Endothelial cell of umbilical vein (primary cell): ENCODE measurements around the gene MAN2A1.

ENCODE experiments used
- CTCF ChIP-seq, 2 donors: IDR thresholded peaks; 1 replicate in 1 of 2; 2 replicates in 1 of 2; pipeline ENCODE4 v1.5.1; 2011; ENCODE audit warnings: low read length in 2 of 2, mild to moderate bottlenecking in 2 of 2, moderate library complexity in 2 of 2, control low read depth in 1 of 2, inconsistent platforms in 1 of 2, low read depth in 1 of 2; ENCODE audit not compliant: insufficient read depth in 1 of 2; ENCODE audit errors: extremely low read depth in 1 of 2
- EZH2 ChIP-seq: IDR thresholded peaks from 2 replicates; pipeline ENCODE4 v1.6.1; 2012; ENCODE audit warnings: borderline replicate concordance, low read depth, mild to moderate bottlenecking, moderate library complexity, low read length, inconsistent platforms; ENCODE audit not compliant: severe bottlenecking
- FOS ChIP-seq: IDR thresholded peaks from 2 replicates; pipeline ENCODE4 v1.6.1; 2011; ENCODE audit warnings: mild to moderate bottlenecking, low read length, moderate library complexity, borderline replicate concordance; ENCODE audit not compliant: insufficient read depth
- JUN ChIP-seq: IDR thresholded peaks from 2 replicates; pipeline ENCODE4 v1.6.1; 2011; ENCODE audit warnings: borderline replicate concordance, low read depth; ENCODE audit not compliant: insufficient read length, insufficient read depth
- MAX ChIP-seq: IDR thresholded peaks from 2 replicates; pipeline ENCODE4 v1.6.1; 2011; ENCODE audit not compliant: insufficient read depth, insufficient read length
- POLR2A ChIP-seq: IDR thresholded peaks from 2 replicates; pipeline ENCODE4 v1.6.1; 2012; ENCODE audit warnings: low read depth, mild to moderate bottlenecking, control low read depth, low read length
- POLR2AphosphoS5 ChIP-seq: IDR thresholded peaks from 2 replicates; pipeline ENCODE4 v1.6.1; 2012; ENCODE audit warnings: low read depth, mild to moderate bottlenecking, control low read depth, low read length, moderate library complexity; ENCODE audit not compliant: insufficient read depth

GRCh38 chr5:109676920-109677319 is 12.8 kb upstream of the MAN2A1 start:
- TF ChIP-seq POLR2A, result no peak
- no peak for TF ChIP-seq CTCF (IDR thresholded peaks at IDR 0.05; ENCODE audit: extremely low read depth in 1 of 2, insufficient read depth in 1 of 2, low read depth in 1 of 2, low read length in 2 of 2)
- TF ChIP-seq MAX, result no peak
- TF ChIP-seq POLR2AphosphoS5, result no peak
- no peak for TF ChIP-seq EZH2
- no peak for TF ChIP-seq JUN
- no peak for TF ChIP-seq FOS
